ENCODE measurements around the gene ARID5A. TPM values are rescaled to one million over a fixed set of nuclear protein-coding genes. Genes with fewer than 3 reads are reported as not detected.
A peak's percentile ranks its signal among the peaks of the same experiment; 100 is the strongest.

ARID5A gene
- polyA plus RNA-seq, 4 donors, result 2.9 to 15.2 (median 7.8) TPM

- FAIRE-seq, result no peak
- H3K36me3 ChIP-seq (ENCODE audit: control insufficient read depth in 3 of 3, insufficient read depth in 2 of 3, low read depth in 1 of 3, low read length in 3 of 3), result peaks cover 0 to 2% (median 0%) of the 10 kb centered on the region in 3 donors
- no peak overlapping the region for H3K27ac ChIP-seq (ENCODE audit: low read depth in 1 of 3, low read length in 2 of 3)
- peak in 1 of 2 donors; percentile 20 for DNase-seq
- H3K27me3 ChIP-seq (ENCODE audit: control insufficient read depth in 3 of 3, insufficient read depth in 3 of 3, low read length in 3 of 3), result no peaks in the 10 kb centered on the region
- no peaks in the 10 kb centered on the region for H3K9me3 ChIP-seq (ENCODE audit: control insufficient read depth in 2 of 2, insufficient read depth in 1 of 2, low read depth in 1 of 2, low read length in 1 of 2)
- peaks cover 0 to 3% (median 0%) of the 10 kb centered on the region in 3 donors for H3K4me1 ChIP-seq (ENCODE audit: control insufficient read depth in 3 of 3, insufficient read depth in 2 of 3, low read depth in 1 of 3, low read length in 2 of 3)
- no peak overlapping the region for H3K4me3 ChIP-seq (ENCODE audit: low read depth in 1 of 3, low read length in 3 of 3)
- 24 to 64% (median 34%) methylated on average over 3 of the region's 3 CpGs for WGBS, 3 donors
Measured at GRCh38 chr2:96578731-96579130, 42.2 kb downstream of the ARID5A start.

GRCh38 chr2:96579422-96579821 lies 42.9 kb downstream of the ARID5A start:
- no peaks in the 10 kb centered on the region for H3K9me3 ChIP-seq (ENCODE audit: control insufficient read depth in 2 of 2, insufficient read depth in 1 of 2, low read depth in 1 of 2, low read length in 1 of 2)
- FAIRE-seq (no peak), DNase-seq (no peak)
- no peak overlapping the region for H3K27ac ChIP-seq (ENCODE audit: low read depth in 1 of 3, low read length in 2 of 3)
- 96 to 100% (median 98%) methylated on average over 2 of the region's 2 CpGs for WGBS, 3 donors
- H3K27me3 ChIP-seq (ENCODE audit: control insufficient read depth in 3 of 3, insufficient read depth in 3 of 3, low read length in 3 of 3), result no peaks in the 10 kb centered on the region
- H3K4me3 ChIP-seq (ENCODE audit: low read depth in 1 of 3, low read length in 3 of 3), result no peak overlapping the region
- peaks cover 2% of the 10 kb centered on the region in 3 donors for H3K36me3 ChIP-seq (ENCODE audit: control insufficient read depth in 3 of 3, insufficient read depth in 2 of 3, low read depth in 1 of 3, low read length in 3 of 3)
- H3K4me1 ChIP-seq (ENCODE audit: control insufficient read depth in 3 of 3, insufficient read depth in 2 of 3, low read depth in 1 of 3, low read length in 2 of 3), result peaks cover 0 to 3% (median 0%) of the 10 kb centered on the region in 3 donors

- DNase-seq, result peak in 1 of 2 donors; percentile 38
- 86 to 90% (median 89%) methylated on average over 4 of the region's 4 CpGs for WGBS, 3 donors
- H3K27me3 ChIP-seq (ENCODE audit: control insufficient read depth in 3 of 3, insufficient read depth in 3 of 3, low read length in 3 of 3), result no peaks in the 10 kb centered on the region
- peaks cover 2% of the 10 kb centered on the region in 3 donors for H3K36me3 ChIP-seq (ENCODE audit: control insufficient read depth in 3 of 3, insufficient read depth in 2 of 3, low read depth in 1 of 3, low read length in 3 of 3)
- H3K4me3 ChIP-seq (ENCODE audit: low read depth in 1 of 3, low read length in 3 of 3), result no peak overlapping the region
- H3K9me3 ChIP-seq (ENCODE audit: control insufficient read depth in 2 of 2, insufficient read depth in 1 of 2, low read depth in 1 of 2, low read length in 1 of 2), result no peaks in the 10 kb centered on the region
- FAIRE-seq, result no peak
- H3K4me1 ChIP-seq (ENCODE audit: control insufficient read depth in 3 of 3, insufficient read depth in 2 of 3, low read depth in 1 of 3, low read length in 2 of 3), result no peaks in the 10 kb centered on the region
- H3K27ac ChIP-seq (ENCODE audit: low read depth in 1 of 3, low read length in 2 of 3), result no peak overlapping the region
Measured at GRCh38 chr2:96580771-96581170, 44.2 kb downstream of the ARID5A start.

GRCh38 chr2:96584017-96584416 lies 47.5 kb downstream of the ARID5A start:
- no peak for DNase-seq
- Histone ChIP-seq H3K36me3 (ENCODE audit: control insufficient read depth in 3 of 3, insufficient read depth in 2 of 3, low read depth in 1 of 3, low read length in 3 of 3) (peaks cover 2% of the 10 kb centered on the region in 3 donors), H3K4me3 (ENCODE audit: low read depth in 1 of 3, low read length in 3 of 3) (no peak overlapping the region), H3K27me3 (ENCODE audit: control insufficient read depth in 3 of 3, insufficient read depth in 3 of 3, low read length in 3 of 3) (no peaks in the 10 kb centered on the region), H3K9me3 (ENCODE audit: control insufficient read depth in 2 of 2, insufficient read depth in 1 of 2, low read depth in 1 of 2, low read length in 1 of 2) (no peaks in the 10 kb centered on the region), H3K27ac (ENCODE audit: low read depth in 1 of 3, low read length in 2 of 3) (no peak overlapping the region), H3K4me1 (ENCODE audit: control insufficient read depth in 3 of 3, insufficient read depth in 2 of 3, low read depth in 1 of 3, low read length in 2 of 3) (peaks cover 0 to 4% (median 2%) of the 10 kb centered on the region in 3 donors)
- no peak for FAIRE-seq
- WGBS, 3 donors, result 71 to 84% (median 72%) methylated on average over 4 of the region's 4 CpGs

GRCh38 chr2:96587843-96588242 lies 51.3 kb downstream of the ARID5A start:
- no peak for DNase-seq
- 95 to 97% (median 95%) methylated on average over 1 of the region's 1 CpG for WGBS, 3 donors
- H3K4me3 ChIP-seq (ENCODE audit: low read depth in 1 of 3, low read length in 3 of 3), result no peak overlapping the region
- H3K27ac ChIP-seq (ENCODE audit: low read depth in 1 of 3, low read length in 2 of 3), result no peak overlapping the region
- FAIRE-seq, result no peak
- peaks cover 0 to 4% (median 2%) of the 10 kb centered on the region in 3 donors for H3K4me1 ChIP-seq (ENCODE audit: control insufficient read depth in 3 of 3, insufficient read depth in 2 of 3, low read depth in 1 of 3, low read length in 2 of 3)
- no peaks in the 10 kb centered on the region for H3K27me3 ChIP-seq (ENCODE audit: control insufficient read depth in 3 of 3, insufficient read depth in 3 of 3, low read length in 3 of 3)
- H3K36me3 ChIP-seq (ENCODE audit: control insufficient read depth in 3 of 3, insufficient read depth in 2 of 3, low read depth in 1 of 3, low read length in 3 of 3), result peaks cover 2 to 17% (median 2%) of the 10 kb centered on the region in 3 donors
- H3K9me3 ChIP-seq (ENCODE audit: control insufficient read depth in 2 of 2, insufficient read depth in 1 of 2, low read depth in 1 of 2, low read length in 1 of 2), result no peaks in the 10 kb centered on the region

- 76 to 81% (median 78%) methylated on average over 2 of the region's 2 CpGs for WGBS, 3 donors
- Histone ChIP-seq H3K4me1 (ENCODE audit: control insufficient read depth in 3 of 3, insufficient read depth in 2 of 3, low read depth in 1 of 3, low read length in 2 of 3) (peaks cover 0 to 4% (median 2%) of the 10 kb centered on the region in 3 donors), H3K4me3 (ENCODE audit: low read depth in 1 of 3, low read length in 3 of 3) (no peak overlapping the region), H3K36me3 (ENCODE audit: control insufficient read depth in 3 of 3, insufficient read depth in 2 of 3, low read depth in 1 of 3, low read length in 3 of 3) (peaks cover 11 to 36% (median 12%) of the 10 kb centered on the region in 3 donors), H3K27ac (ENCODE audit: low read depth in 1 of 3, low read length in 2 of 3) (no peak overlapping the region), H3K27me3 (ENCODE audit: control insufficient read depth in 3 of 3, insufficient read depth in 3 of 3, low read length in 3 of 3) (no peaks in the 10 kb centered on the region), H3K9me3 (ENCODE audit: control insufficient read depth in 2 of 2, insufficient read depth in 1 of 2, low read depth in 1 of 2, low read length in 1 of 2) (no peaks in the 10 kb centered on the region)
- FAIRE-seq (no peak), DNase-seq (no peak)
Measured at GRCh38 chr2:96591054-96591453, 54.5 kb downstream of the ARID5A start.

- H3K27me3 ChIP-seq (ENCODE audit: control insufficient read depth in 3 of 3, insufficient read depth in 3 of 3, low read length in 3 of 3), result no peaks in the 10 kb centered on the region
- DNase-seq, result no peak
- no peak for FAIRE-seq
- no peak overlapping the region for H3K27ac ChIP-seq (ENCODE audit: low read depth in 1 of 3, low read length in 2 of 3)
- H3K4me3 ChIP-seq (ENCODE audit: low read depth in 1 of 3, low read length in 3 of 3), result no peak overlapping the region
- H3K9me3 ChIP-seq (ENCODE audit: control insufficient read depth in 2 of 2, insufficient read depth in 1 of 2, low read depth in 1 of 2, low read length in 1 of 2), result no peaks in the 10 kb centered on the region
- WGBS, 3 donors, result 93 to 98% (median 96%) methylated on average over 3 of the region's 3 CpGs
- H3K4me1 ChIP-seq (ENCODE audit: control insufficient read depth in 3 of 3, insufficient read depth in 2 of 3, low read depth in 1 of 3, low read length in 2 of 3), result peaks cover 0 to 4% (median 2%) of the 10 kb centered on the region in 3 donors
- peaks cover 11 to 40% (median 13%) of the 10 kb centered on the region in 3 donors for H3K36me3 ChIP-seq (ENCODE audit: control insufficient read depth in 3 of 3, insufficient read depth in 2 of 3, low read depth in 1 of 3, low read length in 3 of 3)
Measured at GRCh38 chr2:96591494-96591893, 54.9 kb downstream of the ARID5A start.

GRCh38 chr2:96594282-96594681 lies 57.7 kb downstream of the ARID5A start:
- H3K9me3 ChIP-seq (ENCODE audit: control insufficient read depth in 2 of 2, insufficient read depth in 1 of 2, low read depth in 1 of 2, low read length in 1 of 2), result no peaks in the 10 kb centered on the region
- no peak overlapping the region for H3K4me3 ChIP-seq (ENCODE audit: low read depth in 1 of 3, low read length in 3 of 3)
- 68 to 81% (median 77%) methylated on average over 3 of the region's 3 CpGs for WGBS, 3 donors
- no peak overlapping the region for H3K27ac ChIP-seq (ENCODE audit: low read depth in 1 of 3, low read length in 2 of 3)
- peaks cover 11 to 49% (median 19%) of the 10 kb centered on the region in 3 donors for H3K36me3 ChIP-seq (ENCODE audit: control insufficient read depth in 3 of 3, insufficient read depth in 2 of 3, low read depth in 1 of 3, low read length in 3 of 3)
- H3K4me1 ChIP-seq (ENCODE audit: control insufficient read depth in 3 of 3, insufficient read depth in 2 of 3, low read depth in 1 of 3, low read length in 2 of 3), result no peaks in the 10 kb centered on the region
- DNase-seq, result no peak
- H3K27me3 ChIP-seq (ENCODE audit: control insufficient read depth in 3 of 3, insufficient read depth in 3 of 3, low read length in 3 of 3), result no peaks in the 10 kb centered on the region
- FAIRE-seq, result no peak

GRCh38 chr2:96594691-96595152 lies 58.2 kb downstream of the ARID5A start:
- H3K27ac ChIP-seq (ENCODE audit: low read depth in 1 of 3, low read length in 2 of 3), result peak overlapping the region in 1 of 3 donors; percentile 7
- no peaks in the 10 kb centered on the region for H3K27me3 ChIP-seq (ENCODE audit: control insufficient read depth in 3 of 3, insufficient read depth in 3 of 3, low read length in 3 of 3)
- H3K4me1 ChIP-seq (ENCODE audit: control insufficient read depth in 3 of 3, insufficient read depth in 2 of 3, low read depth in 1 of 3, low read length in 2 of 3), result no peaks in the 10 kb centered on the region
- FAIRE-seq (no peak), DNase-seq (peak in 1 of 2 donors; percentile 45)
- WGBS, 3 donors, result 75 to 82% (median 81%) methylated on average over 5 of the region's 5 CpGs
- no peak overlapping the region for H3K4me3 ChIP-seq (ENCODE audit: low read depth in 1 of 3, low read length in 3 of 3)
- H3K9me3 ChIP-seq (ENCODE audit: control insufficient read depth in 2 of 2, insufficient read depth in 1 of 2, low read depth in 1 of 2, low read length in 1 of 2), result no peaks in the 10 kb centered on the region
- peaks cover 11 to 49% (median 19%) of the 10 kb centered on the region in 3 donors for H3K36me3 ChIP-seq (ENCODE audit: control insufficient read depth in 3 of 3, insufficient read depth in 2 of 3, low read depth in 1 of 3, low read length in 3 of 3)
